Midbrain (tissue), 1 donor: ENCODE measurements around the gene SMIM44.
"Not testable (repeated sequence)": the region's sequence is repeated elsewhere in the genome, so short reads cannot be mapped to it uniquely, and the experiment has no call there.

Experiments used
- DNase-seq: peaks from one replicate; lab custom pipeline; 2025; lab: John Stamatoyannopoulos, UW

The SMIM44 gene

GRCh38 chr19:3483226-3483628, at the start of gene SMIM44:
SMIM44 (minus strand) TSS chr19:3483441; CDS start chr19:3483403, 38 bp downstream.
- DNase-seq: no peak

GRCh38 chr19:3533033-3533432, 49.8 kb upstream of the SMIM44 start:
- DNase-seq: no peak

GRCh38 chr19:3532154-3532786, 49.0 kb upstream of the SMIM44 start:
- no peak for DNase-seq

- DNase-seq: no peak
These were observed 48.5 kb upstream of the SMIM44 start for GRCh38 chr19:3531716-3532115.

GRCh38 chr19:3530389-3530788, 47.1 kb upstream of the SMIM44 start:
- DNase-seq: no peak

- DNase-seq: not testable (repeated sequence)
These were observed 46.1 kb upstream of the SMIM44 start for GRCh38 chr19:3529299-3529698.

GRCh38 chr19:3528539-3529211, 45.4 kb upstream of the SMIM44 start:
- DNase-seq: no peak

GRCh38 chr19:3528080-3528479, 44.8 kb upstream of the SMIM44 start:
- no peak for DNase-seq

- DNase-seq: no peak
These were observed 44.1 kb upstream of the SMIM44 start for GRCh38 chr19:3527238-3527910.

- no peak for DNase-seq
These were observed 43.4 kb upstream of the SMIM44 start for GRCh38 chr19:3526507-3527237.

- no peak for DNase-seq
These were observed 41.7 kb upstream of the SMIM44 start for GRCh38 chr19:3524904-3525451.

GRCh38 chr19:3524078-3524842, 41.0 kb upstream of the SMIM44 start:
- no peak for DNase-seq

GRCh38 chr19:3523361-3524077, 40.3 kb upstream of the SMIM44 start:
- no peak for DNase-seq

- DNase-seq: no peak
These were observed 39.5 kb upstream of the SMIM44 start for GRCh38 chr19:3522421-3523360.

GRCh38 chr19:3521104-3521445, 37.8 kb upstream of the SMIM44 start:
- no peak for DNase-seq

GRCh38 chr19:3520166-3521103, 37.2 kb upstream of the SMIM44 start:
- DNase-seq: no peak

GRCh38 chr19:3519126-3519525, 35.9 kb upstream of the SMIM44 start:
- no peak for DNase-seq

- no peak for DNase-seq
These were observed 35.4 kb upstream of the SMIM44 start for GRCh38 chr19:3518659-3519058.

- no peak for DNase-seq
These were observed 35.0 kb upstream of the SMIM44 start for GRCh38 chr19:3518255-3518654.
